ENCODE data around the gene SPRY4. TPM values are rescaled to one million over a fixed set of nuclear protein-coding genes. Genes with fewer than 3 reads are reported as not detected.

SPRY4 gene
- total and polyA plus RNA-seq, 2 of the 13 experiments (the other 11 are each of a cell fraction or from before 2014, with no cell fraction given), result 8.9 to 17.8 TPM

- TF ChIP-seq ZEB1 (IDR thresholded peaks at IDR 0.05; ENCODE audit: insufficient replicate concordance, low read depth) (no peak), ZNF317 (CRISPR knock-in tag; IDR thresholded peaks at IDR 0.05) (no peak), DMTF1 (CRISPR knock-in tag; IDR thresholded peaks at IDR 0.05) (no peak), ZMYM3 (CRISPR knock-in tag; IDR thresholded peaks at IDR 0.05) (peak; percentile 70; the same call in 1 of the 2 replicates), ZSCAN21 (CRISPR knock-in tag; IDR thresholded peaks at IDR 0.05; ENCODE audit: borderline replicate concordance) (peak; percentile 65; the same call in 1 of the 2 replicates), ZNF350 (CRISPR knock-in tag; IDR thresholded peaks at IDR 0.05; ENCODE audit: borderline replicate concordance, low read depth) (peak; percentile 22; the same call in 1 of the 2 replicates), GTF3A (CRISPR knock-in tag; conservative IDR thresholded peaks at IDR 0.05) (no peak), NAIF1 (CRISPR knock-in tag; IDR thresholded peaks at IDR 0.05; ENCODE audit: borderline replicate concordance) (0 out of 2 replicates have a peak, but pooled peaks have one; percentile 23), ZNF770 (CRISPR knock-in tag; IDR thresholded peaks at IDR 0.05) (no peak), JUND (CRISPR knock-in tag; IDR thresholded peaks at IDR 0.05) (no peak), POGZ (CRISPR knock-in tag; IDR thresholded peaks at IDR 0.05) (peak; percentile 32; the same call in 1 of the 2 replicates), IRF2 (CRISPR knock-in tag; IDR thresholded peaks at IDR 0.05) (0 out of 2 replicates have a peak, but pooled peaks have one; percentile 36), ZNF772 (CRISPR knock-in tag; IDR thresholded peaks at IDR 0.05) (peak; percentile 64; the same call in 1 of the 2 replicates), ASH2L (IDR thresholded peaks at IDR 0.05; ENCODE audit: insufficient read length, low read depth, low read length) (peak; percentile 45), E2F1 (CRISPR knock-in tag; IDR thresholded peaks at IDR 0.05) (no peak), ESRRA (CRISPR knock-in tag; IDR thresholded peaks at IDR 0.05; ENCODE audit: low read depth) (peak; percentile 83; the same call in 1 of the 2 replicates), ZNF501 (CRISPR knock-in tag; IDR thresholded peaks at IDR 0.05) (peak; percentile 75), PRDM10 (CRISPR knock-in tag; IDR thresholded peaks at IDR 0.05; ENCODE audit: low read depth) (peak; percentile 34; the same call in 1 of the 2 replicates)
Observed at GRCh38 chr5:142342128-142342981, 17.5 kb upstream of the SPRY4 start (continued).

All from HepG2 (cell line).